ENCODE data around the gene SPNS2.
"Not testable (repeated sequence)": the region's sequence is repeated elsewhere in the genome, so short reads cannot be mapped to it uniquely, and the experiment has no call there.

SPNS2 gene

DNA sequence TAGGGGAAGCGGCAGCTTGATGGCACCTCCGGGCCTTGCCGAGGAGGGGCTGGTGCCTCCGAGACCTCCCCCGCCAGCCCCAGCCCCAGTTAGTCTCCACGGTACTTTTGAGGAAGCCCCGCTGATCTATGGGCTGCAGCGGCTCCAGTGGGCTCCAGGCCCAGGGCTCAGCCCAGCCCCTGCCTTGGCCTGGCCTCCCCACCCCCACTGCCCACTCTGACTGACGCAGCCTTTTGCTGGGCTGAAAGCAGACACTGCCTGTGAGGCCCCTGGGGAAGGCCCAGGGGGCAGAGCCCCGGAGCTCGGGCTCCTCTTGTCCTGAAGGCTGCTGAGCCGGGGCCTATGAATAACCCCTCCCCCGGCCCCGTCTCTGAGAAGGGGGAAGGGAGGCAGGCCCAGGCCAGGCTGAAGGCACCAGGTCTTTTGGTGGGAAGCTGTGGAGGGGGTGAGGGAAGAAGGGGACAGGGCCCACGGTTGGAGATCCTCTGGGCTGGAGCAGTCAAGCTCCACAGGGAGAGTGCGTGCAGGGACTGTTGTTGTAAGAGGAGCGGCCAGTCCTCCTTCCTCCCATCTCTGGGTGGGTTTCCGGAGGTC lies 78.1 kb downstream of the SPNS2 start:
- no peak for DNase-seq

DNA sequence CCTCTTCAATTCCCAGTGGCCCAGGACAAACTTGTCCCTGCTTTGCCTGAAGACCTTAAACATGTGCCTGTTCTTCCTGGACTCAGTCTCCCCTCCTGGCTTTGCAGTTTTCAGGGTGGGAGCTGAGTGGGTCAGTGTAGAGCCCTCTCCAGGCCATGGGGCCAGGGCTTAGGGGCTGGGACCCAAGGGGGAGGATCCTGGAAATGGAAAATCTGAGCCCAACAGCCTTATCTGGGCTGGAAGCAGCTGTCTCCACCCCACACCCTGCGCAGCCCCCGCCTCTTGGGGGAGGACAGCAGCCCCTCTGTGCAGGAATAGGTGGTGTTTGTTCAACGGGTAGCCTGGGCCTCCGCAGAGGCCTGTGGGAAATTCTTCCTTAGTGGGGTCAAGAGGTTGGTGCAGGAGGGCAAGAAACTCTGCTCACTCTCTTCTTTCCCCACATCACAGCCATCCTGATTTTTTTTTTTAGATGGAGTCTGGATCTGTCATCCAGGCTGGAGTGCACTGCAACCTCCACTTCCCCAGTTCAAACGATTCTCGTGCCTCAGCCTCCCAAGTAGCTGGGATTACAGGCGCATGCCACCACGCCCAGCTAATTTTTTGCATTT lies 78.8 kb downstream of the SPNS2 start:
- DNase-seq, result no peak

DNA sequence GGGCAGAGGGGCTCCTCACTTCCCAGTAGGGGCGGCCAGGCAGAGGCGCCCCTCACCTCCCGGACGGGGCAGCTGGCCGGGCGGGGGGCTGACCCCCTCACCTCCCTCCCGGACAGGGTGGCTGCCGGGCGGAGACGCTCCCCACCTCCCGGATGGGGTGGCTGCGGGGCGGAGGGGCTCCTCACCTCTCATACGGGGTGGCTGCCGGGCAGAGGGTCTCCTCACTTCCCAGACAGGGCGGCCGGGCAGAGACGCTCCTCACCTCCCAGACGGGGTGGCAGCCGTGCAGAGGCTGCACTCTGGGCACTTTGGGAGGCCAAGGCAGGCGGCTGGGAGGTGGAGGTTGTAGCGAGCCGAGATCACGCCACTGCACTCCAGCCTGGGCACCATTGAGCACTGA lies 79.7 kb downstream of the SPNS2 start:
- not testable (repeated sequence) for DNase-seq

DNA sequence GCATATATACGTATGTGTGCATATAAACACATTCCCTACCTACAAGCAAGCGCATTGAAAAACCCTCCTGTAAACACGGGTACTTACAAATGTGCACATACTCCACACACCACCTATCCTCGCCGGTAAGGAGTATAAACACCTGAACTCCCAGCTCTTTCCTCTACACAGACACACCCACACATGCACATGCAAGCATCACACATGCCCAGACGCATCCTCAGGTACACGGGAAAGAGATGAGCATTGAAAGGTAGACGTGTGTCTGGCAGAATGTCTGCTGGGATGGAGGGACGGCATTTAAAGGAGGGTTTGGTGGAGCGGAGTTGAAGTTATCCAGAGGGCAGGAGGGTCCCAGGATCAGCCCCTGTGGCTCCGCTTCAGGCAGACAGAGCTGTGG lies 81.0 kb downstream of the SPNS2 start:
- no peak for DNase-seq

DNA sequence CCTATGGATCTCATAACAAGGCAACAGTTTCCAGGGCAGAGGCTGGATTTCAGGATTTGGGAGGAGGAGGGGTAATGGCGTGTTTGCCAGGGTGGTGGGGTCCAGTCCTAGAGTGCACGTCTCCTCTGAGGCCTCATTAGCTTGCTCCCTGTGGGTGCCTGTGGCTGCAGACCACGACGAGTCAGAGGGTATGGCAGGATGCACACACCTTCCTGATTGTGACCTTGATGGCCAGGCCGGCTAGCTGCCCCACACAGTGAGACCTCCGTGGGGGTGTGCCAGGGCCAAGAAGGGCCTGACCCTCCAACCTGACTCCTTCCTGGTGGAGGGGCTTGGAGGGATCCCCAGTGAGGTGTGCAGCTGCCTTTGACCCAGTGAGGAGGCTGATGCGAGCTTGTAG lies 81.6 kb downstream of the SPNS2 start:
- DNase-seq, result no peak

DNA sequence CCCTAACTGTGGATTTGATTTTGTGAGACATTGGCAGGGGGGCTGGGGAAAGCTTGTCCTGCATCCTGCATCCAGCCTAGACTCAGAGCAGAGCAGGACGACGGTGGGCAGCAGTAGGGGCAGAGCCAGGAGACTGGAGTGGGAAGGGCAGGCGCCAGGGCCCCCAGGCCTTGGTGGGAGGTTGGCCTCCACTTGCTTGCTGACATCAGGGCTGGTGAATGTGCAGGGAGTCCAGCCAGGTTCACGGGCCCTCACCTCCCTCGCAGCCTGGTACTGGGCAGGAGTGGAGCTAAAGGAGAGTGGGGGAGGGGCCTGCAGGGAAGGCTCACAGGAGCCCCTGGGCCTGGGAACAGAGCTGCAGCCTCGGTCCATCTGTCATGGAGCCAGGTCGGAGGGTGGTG lies 83.4 kb downstream of the SPNS2 start:
- no peak for DNase-seq

DNA sequence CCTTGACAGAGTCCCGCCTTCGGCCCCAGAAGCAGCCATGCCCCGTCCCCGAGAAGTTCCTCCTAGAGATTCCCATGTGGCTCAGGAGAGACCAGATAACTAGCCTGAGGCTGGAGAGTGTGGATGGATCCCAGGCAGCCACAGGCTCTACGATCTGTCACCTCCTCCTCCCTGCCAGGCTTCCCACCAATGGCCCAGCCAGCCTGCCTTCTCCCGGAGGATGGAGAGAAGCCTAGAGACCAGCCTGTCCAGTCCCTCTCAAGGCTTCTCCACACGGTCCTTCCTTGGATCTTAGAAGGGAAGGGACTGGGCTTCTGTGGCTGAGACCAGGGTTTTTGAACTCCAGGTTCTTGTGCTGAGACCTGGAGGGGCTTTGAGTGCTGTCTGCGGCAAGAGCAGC lies 84.0 kb downstream of the SPNS2 start:
- no peak for DNase-seq

DNA sequence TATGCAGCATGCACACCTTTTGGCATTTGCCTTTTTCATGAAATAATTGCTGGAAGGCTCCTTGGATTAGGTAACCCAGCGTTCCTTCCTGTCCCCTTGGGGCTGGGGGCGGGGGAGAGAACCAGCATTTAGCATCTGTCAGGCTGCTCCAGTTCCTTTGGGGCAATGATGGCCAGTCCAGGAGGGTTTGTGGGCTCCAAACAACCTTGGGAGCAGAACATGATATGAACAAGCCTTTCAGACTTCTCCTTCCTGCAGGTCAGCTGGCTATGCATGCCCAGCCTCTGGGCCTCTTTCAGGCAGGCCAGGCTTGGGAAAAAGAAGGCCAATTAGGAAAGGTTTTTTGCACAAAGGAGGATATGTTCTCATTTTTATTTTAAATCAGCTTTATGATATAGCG lies 84.5 kb downstream of the SPNS2 start:
- DNase-seq, result no peak

DNA sequence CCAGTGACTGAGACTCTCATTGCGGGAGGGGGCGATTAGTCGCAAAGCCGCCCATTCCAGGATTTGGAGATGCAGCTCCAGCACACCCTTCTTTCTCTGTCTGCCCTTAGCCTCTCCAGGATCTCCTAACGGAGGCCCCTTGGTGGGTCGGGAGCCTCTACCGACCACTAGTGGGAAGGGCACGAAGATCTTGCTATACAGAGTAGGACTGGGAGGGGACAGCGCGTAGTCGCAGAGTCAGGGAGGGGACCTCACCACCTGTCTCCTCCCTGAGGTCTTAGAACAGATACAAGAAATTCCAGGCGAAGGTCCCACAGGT lies 85.1 kb downstream of the SPNS2 start:
- no peak for DNase-seq

DNA sequence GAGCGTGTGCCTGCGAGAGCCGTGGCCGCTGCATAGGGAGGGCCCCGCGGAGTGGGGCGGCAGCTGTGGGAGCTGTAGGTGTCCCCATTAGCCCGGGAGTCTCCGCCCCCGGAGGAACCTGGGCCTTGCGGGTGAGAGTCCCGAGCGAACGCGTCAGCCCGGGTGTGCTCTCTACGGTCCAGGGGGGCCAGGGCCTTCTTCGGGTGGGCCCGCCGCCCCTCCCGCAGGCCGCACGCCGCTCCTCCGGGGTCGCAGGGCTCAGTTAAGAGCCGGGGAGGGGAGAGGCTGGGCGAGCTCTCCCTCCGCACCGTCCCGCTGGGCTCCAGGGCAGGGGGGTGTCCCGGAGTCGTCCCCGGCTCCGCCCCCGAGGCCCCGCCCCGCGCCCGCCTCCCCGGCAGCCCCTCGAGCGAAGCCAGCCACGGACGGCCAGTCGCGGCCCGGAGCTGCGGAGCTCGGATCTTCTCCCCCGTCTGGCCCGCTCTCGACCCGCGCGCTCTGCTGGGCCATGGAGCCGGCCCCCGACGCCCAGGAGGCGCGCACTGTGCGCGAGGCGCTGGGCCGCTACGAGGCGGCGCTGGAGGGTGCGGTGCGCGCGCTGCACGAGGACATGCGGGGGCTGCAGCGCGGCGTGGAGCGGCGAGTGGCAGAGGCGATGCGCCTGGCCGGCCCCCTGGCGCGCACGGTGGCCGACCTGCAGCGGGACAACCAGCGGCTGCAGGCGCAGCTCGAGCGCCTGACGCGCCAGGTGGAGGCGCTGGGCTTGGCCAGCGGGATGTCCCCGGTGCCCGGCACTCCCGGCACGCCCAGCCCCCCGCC lies 85.6 kb downstream of the SPNS2 start, which contains the start of gene SMTNL2:
SMTNL2 (plus strand) TSS at position 429 of the 816 bp plus-strand sequence; CDS start at position 506, 77 bp downstream.
- no peak for DNase-seq

DNA sequence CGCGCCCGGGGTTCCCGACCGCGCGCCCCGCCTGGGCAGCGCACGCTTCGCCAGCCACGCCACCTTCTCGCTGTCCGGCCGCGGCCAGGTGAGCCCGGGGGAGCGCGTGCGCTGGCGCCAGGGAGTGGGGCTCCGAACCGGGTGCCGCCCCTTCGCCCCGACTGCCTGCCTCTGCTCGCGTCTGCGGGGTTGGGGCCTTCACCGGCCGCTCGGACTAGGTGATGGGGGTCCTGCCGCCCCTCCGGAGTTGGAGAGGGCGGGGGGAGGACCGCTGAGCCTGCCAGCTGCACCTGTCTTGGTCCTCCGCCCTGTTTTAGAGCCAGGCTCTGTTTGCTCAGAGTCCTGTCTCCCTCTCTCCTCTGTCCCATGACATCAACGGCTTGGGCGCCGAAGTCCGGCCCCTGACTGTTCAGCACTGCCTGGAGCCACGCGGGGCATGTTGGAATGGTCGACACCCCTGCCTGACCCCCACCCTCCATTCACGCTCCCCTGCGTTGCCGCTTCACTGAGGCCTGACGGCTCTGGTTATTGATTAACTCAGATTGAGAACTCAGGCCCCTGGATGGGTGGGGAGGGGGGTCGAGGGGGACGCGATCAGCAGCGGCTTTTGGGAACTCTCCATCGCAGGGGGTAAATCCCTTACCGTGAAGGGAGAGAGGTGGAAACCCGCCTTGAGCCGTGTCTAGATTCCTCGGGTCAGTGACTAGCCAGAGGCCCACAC lies 86.4 kb downstream of the SPNS2 start:
- no peak for DNase-seq

DNA sequence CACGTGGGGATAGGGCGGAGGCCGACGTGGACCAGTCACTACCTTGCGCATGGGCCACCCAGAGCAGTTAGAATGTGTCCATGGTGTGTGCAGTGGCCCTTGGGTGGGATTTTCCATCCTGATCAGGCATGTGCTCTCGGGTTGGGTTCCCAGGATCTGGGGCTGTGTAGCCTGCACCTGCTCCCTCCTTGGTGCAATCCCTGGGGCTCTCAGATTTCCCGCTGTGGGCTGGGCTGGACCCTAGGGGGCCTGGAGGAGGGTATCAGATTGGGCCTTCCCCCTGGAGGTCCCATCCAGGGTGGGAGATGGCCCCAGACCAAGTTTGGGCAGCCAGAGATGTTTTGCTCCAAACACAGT lies 86.9 kb downstream of the SPNS2 start:
- DNase-seq, result no peak

DNA sequence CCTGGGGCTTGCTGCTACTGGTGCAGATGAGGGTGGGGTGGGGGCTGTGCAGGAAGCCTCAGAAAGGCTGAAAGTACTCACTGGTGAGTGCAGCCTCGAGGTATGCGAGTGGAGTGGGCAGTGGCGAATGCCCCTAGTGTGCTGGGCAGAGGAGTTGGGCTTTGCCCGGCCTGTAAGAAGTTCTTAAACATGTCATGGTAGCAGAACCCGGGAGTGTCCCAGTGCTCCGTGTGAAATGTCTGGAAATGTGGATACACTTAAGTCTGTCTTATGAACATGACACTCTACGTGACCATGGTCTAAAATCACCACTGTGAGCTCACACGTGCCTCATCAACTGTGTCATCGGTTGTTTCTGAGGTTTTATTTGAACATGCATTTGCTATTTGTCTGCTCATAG lies 87.4 kb downstream of the SPNS2 start:
- DNase-seq, result no peak

DNA sequence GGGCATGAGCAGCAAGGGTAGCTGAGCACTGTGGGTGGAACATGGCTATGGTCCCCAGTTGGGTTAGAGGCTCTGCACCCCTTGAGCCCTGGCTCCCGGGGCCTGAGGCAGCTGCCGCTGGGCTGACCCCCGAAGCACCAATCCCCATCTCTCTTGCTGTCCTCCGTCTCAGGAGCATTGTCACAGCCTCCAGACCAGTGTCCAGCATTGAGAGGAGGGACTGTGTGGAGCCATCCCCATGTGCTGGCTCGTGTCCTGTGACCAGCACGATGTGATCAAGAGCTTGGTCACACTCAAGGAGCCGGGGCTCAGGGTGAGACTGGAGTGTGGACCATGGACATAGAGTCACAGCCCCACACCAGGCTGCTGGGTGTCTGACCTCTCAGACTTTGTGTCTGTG lies 88.5 kb downstream of the SPNS2 start:
- no peak for DNase-seq

DNA sequence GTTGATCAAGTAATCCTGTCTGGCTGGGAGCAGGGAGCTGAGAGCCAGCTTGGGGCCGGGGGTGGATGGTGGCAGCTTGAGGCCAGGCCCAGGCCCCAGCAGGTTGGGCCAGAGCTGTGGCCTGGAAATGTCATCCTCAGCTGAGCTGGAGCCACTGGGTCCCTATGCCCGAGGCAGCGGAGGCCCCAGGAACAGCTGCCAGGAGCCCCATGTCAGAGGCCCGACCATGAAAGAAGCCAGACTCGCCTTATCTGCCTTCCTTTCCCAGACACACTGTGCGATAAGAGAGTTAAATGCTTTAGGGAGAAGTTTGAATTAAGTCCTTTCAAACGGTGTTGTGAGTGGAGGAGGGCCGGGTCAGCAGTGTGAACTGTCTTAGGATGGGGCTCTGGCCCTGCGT lies 89.1 kb downstream of the SPNS2 start:
- DNase-seq, result no peak

DNA sequence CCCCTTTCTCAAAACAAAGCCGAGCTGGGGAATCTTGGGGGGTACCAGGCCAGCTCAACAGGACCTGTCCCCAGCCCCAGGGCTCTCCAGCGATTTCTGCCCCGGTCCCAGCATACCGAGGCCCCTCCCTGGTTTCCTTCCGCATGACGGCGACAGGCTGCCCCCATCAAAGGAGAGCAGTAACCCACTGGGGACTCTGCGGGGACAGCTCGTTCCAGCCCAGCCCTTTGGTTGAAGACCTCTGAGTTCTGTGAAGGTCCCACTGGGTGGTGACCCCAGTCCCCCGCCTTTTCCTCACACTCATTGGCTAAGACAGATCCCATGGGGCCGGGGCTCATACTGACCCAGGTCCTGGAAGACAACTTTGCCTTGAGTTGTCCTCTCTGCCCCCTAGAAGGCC lies 89.7 kb downstream of the SPNS2 start:
- no peak for DNase-seq
